Measurements from ENCODE around the gene ELL.

The ELL gene

GRCh38 chr19:18494267-18494607 is 27.6 kb downstream of the ELL start:
- no peak for TF ChIP-seq CTCF (IDR thresholded peaks at IDR 0.05; ENCODE audit: low read depth, low read length)
- H3K4me1 ChIP-seq, result no peaks in the 10 kb centered on the region; the same call in 1 of the 2 replicates
- no peak for DNase-seq
- no peak overlapping the region for H3K4me3 ChIP-seq (ENCODE audit: low read depth, low read length)
- H3K36me3 ChIP-seq, result no peaks in the 10 kb centered on the region
- no peaks in the 10 kb centered on the region for H3K9me3 ChIP-seq
- no peaks in the 10 kb centered on the region for H3K27me3 ChIP-seq

DNA sequence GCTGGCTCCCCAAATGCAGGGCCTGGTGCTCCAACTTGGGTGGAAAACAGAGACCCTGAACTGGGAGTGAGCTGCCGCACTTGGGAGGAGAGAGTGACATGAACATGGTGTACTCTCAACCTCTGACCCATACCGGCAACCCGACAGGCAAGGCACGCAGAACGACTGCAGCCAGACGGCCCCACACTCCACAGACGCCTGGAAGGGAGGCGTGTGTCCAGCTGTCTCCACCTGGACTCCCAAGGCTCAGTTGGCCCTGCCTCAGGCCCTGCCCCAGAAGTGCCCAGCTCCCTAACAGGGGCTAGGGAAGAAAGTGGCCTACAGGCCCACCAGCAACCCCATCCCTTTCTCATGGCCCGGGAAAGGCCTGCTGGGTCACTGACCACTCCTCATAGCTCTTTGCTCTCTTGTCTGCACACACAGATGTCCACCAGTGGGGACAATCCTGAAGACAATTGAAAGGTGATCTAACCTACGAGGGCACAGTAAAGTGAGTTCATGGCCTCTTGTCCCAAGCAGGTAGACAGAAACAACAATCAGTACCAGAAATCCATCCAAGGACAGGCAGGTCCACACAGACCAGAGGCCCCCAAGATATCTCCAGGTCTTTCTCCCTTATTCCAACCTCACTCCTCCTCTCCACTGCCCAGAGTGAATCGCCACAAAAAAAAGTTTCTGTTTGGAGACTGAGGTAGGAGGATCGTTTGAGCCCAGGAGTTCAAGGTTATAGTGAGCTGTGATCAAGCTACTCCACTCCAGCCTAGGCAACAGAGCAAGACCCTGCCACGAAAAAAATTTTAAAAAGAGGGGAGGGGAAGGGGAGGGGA is 28.2 kb downstream of the ELL start:
- TF ChIP-seq CTCF (IDR thresholded peaks at IDR 0.05; ENCODE audit: low read depth, low read length), result no peak
- H3K36me3 ChIP-seq, result no peaks in the 10 kb centered on the region
- H3K4me1 ChIP-seq, result no peaks in the 10 kb centered on the region; the same call in 1 of the 2 replicates
- no peak for DNase-seq
- no peak overlapping the region for H3K4me3 ChIP-seq (ENCODE audit: low read depth, low read length)
- no peaks in the 10 kb centered on the region for H3K9me3 ChIP-seq
- H3K27me3 ChIP-seq, result no peaks in the 10 kb centered on the region

DNA sequence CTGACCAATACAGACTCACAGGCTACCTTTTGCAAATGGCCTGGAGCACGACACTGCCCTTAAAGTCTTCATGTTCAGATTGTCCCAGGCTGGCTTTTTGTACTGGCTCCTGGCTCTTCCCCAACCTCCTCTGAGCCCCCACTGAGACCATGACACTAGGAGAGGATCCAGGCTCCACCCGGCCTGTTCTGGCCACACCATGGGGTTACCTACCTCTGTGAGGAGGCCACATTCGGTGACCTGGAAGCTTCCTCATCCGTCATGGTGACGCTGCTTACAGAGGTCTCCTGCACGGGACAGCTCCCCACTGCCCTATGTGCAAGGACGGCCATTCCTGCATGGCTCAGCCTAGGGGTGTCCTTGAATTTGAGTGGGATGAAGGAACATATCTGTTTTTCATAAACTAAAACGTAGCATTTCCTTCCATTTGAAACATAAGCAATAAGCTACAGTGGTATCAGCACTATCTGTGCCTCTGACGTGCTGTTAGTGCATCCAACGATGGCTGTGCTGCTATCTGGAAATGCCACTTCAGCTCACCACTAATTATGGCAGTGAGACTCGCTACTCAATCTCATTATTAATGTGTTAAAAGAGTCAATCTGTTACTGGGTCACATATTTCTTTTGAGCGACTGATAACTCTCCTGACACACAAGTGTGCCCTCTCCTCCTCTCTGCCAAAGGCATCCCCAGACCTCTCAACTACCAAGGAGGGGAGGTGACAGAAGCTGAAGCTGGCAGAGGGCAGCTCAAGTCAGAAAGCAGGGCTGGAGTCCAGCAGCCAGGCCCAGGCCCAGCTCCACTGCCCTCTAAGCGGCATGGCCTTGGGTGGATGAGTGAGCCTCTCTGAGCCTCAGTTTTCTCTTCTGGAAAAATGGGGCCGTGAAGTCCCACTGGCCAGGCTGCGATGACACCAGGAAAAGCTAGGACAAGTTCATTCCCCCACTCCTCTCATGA is 29.6 kb downstream of the ELL start:
- TF ChIP-seq CTCF (IDR thresholded peaks at IDR 0.05; ENCODE audit: low read depth, low read length), result no peak
- Histone ChIP-seq H3K4me3 (ENCODE audit: low read depth, low read length) (no peak overlapping the region), H3K9me3 (no peaks in the 10 kb centered on the region), H3K36me3 (no peaks in the 10 kb centered on the region), H3K4me1 (no peaks in the 10 kb centered on the region; the same call in 1 of the 2 replicates), H3K27me3 (no peaks in the 10 kb centered on the region)
- no peak for DNase-seq

DNA sequence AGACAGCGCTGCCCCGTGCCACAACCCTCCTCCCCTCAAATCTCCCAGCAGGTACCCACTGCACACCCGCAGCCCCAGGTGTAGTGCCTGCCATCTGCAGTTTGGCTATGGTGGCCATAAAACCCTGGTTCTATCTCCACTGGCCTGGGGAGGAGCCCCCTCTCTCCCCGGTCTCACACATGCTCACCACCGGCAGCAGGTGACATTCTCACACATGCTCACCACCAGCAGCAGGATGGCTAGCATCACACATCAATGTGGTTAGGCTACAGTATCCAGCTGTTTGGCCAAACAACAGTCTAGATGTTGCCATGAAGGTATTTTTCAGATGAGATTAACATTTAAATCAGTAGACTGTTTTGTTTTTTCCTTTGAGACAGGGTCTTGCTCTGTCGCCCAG is 31.1 kb downstream of the ELL start:
- no peak for DNase-seq
- Histone ChIP-seq H3K4me1 (peaks cover 7% of the 10 kb centered on the region; the same call in 1 of the 2 replicates), H3K27me3 (no peaks in the 10 kb centered on the region), H3K9me3 (no peaks in the 10 kb centered on the region), H3K36me3 (no peaks in the 10 kb centered on the region), H3K4me3 (ENCODE audit: low read depth, low read length) (no peak overlapping the region)
- no peak for TF ChIP-seq CTCF (IDR thresholded peaks at IDR 0.05; ENCODE audit: low read depth, low read length)

DNA sequence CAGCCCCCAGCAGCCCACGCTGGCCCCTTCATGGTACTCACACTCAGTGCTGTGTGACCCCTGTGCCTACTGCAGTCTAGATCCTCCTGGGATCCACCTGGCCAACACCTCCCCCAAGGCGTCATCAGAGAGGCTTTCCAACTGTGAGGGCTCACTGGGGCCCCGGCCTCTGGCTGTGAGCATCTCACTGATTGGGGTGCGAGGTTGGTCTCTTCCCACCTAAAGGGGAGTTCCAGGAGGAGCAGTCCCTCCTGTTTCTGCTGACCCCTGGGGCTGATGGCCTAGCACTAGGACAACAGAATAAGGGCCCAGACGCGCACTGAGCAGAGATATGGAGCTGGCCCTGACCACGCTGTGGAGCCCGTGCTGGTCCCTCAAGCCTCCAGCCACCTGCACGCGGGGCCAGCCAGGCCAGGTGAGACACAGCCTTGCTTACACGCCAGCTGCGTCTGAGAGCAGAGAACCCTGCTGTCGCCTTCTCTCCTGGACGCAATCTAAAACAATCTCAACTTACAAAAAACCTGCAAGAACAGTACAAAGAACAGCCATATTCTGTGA is 32.2 kb downstream of the ELL start:
- no peaks in the 10 kb centered on the region for H3K27me3 ChIP-seq
- no peaks in the 10 kb centered on the region for H3K36me3 ChIP-seq
- no peak for DNase-seq
- no peaks in the 10 kb centered on the region for H3K9me3 ChIP-seq
- H3K4me3 ChIP-seq (ENCODE audit: low read depth, low read length), result no peak overlapping the region
- no peak for TF ChIP-seq CTCF (IDR thresholded peaks at IDR 0.05; ENCODE audit: low read depth, low read length)
- H3K4me1 ChIP-seq, result 0 out of 2 replicates have a peak, but pooled peaks cover 7% of the 10 kb centered on the region
